A549 treated with RU486 at 1 μM for 4 hours (cell line): ENCODE results near the gene PTK6. TPM values are rescaled to one million over a fixed set of nuclear protein-coding genes. Genes with fewer than 3 reads are reported as not detected.

Experiments
- total RNA-seq: library from RNA; stranded (reverse); fragments of 200-300 nt; extraction: Qiagen RNA extraction; gene quantifications from 5 replicates; pipeline ENCODE4 v1.2.3, GENCODE V29; 2022; ENCODE audit warnings: low read depth

The PTK6 gene
- 1.8 to 3.3 TPM (median 2.4 TPM) in 5 replicates for total RNA-seq

GRCh38 chr20:63536997-63537524, at the start of gene PTK6:
PTK6 (minus strand) TSS chr20:63537376; CDS start chr20:63537314, 62 bp downstream.

GRCh38 chr20:63574156-63574828, 37.1 kb upstream of the PTK6 start, which contains the start of gene HELZ2:
HELZ2 (minus strand) TSS chr20:63574239; CDS start chr20:63572385, 1,854 bp downstream.

GRCh38 chr20:63553933-63554290, 16.7 kb upstream of the PTK6 start, which contains the start of gene FNDC11:
FNDC11 (plus strand) TSS chr20:63554159; CDS start chr20:63555664, 1,505 bp downstream.

DNA sequence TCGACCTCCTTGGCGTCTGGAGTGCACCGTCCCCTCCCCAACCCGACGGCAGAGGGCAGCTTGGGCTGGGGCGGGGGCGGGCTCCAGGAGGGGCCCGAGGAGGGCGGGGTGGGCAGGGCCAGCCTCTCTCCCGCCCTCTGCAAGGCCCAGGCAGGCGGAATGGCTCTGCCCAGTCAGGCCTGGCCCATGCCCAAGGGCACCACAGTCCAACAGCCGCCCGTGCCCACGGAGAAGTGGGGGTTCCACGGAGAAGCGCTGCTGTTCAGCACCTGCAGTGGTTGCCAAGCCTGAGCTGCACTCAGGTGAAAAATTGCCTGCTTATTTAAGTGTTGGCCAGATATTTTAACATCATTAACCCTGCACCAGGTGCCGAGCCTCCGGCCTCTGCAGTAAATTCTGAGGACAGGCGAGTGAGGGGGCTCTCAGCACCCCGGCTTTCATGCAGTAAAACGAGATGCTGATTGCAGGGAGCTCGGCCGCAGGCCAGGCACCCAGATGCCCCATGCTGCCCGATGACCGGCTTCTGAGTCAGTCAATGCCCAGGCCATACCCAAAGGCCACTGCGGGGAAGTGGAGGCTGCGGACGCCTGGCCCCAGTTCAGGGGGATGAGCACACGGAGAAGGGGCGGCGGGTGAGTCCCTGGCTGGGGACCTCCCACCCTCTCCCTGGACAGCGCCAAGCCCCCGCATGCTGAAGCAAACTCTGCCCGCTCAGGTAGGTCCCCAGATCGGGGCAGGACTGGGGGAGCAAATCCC, 10.7 kb upstream of the PTK6 start, which contains the start of gene SRMS:
TSS of gene SRMS (minus strand) at position 25 of the 756 bp plus-strand sequence. CDS start 286 bp downstream, outside the sequence.

GRCh38 chr20:63520504-63520933, 16.7 kb downstream of the PTK6 start, which contains the start of gene PPDPF:
PPDPF (plus strand) TSS chr20:63520765; CDS start chr20:63521309, 544 bp downstream.

GRCh38 chr20:63498960-63499337, 38.2 kb downstream of the PTK6 start, which contains the start of gene EEF1A2:
EEF1A2 (minus strand) TSS chr20:63499083; CDS start chr20:63497763, 1,320 bp downstream.

Other genes with a start within 250 kb of the PTK6 start
- gene COL20A1, start 244.2 kb downstream of the PTK6 start, total RNA-seq, result 0.69 to 1.8 TPM (median 0.79 TPM) in 5 replicates
- gene CHRNA4, start 176.0 kb downstream of the PTK6 start, total RNA-seq, result 0.15 to 0.37 TPM (median 0.22 TPM) in 5 replicates
- gene KCNQ2, start 64.7 kb downstream of the PTK6 start, total RNA-seq, result 0.49 to 1.3 TPM (median 0.60 TPM) in 5 replicates
- gene EEF1A2, start 38.3 kb downstream of the PTK6 start, total RNA-seq, result 134 to 157 TPM (median 155 TPM) in 5 replicates
- gene PPDPF, start 16.6 kb downstream of the PTK6 start, total RNA-seq, result 281 to 345 TPM (median 335 TPM) in 5 replicates
- not detected in 5 replicates for gene SRMS, start 10.4 kb upstream of the PTK6 start, total RNA-seq
- 0.18 to 0.29 TPM (median 0.22 TPM) in 4 of 5 replicates, not detected in the other for gene FNDC11, start 16.8 kb upstream of the PTK6 start, total RNA-seq
- gene HELZ2, start 36.9 kb upstream of the PTK6 start, total RNA-seq, result 6.6 to 10.8 TPM (median 9.3 TPM) in 5 replicates
- gene GMEB2, start 89.7 kb upstream of the PTK6 start, total RNA-seq, result 8.0 to 10.7 TPM (median 9.8 TPM) in 5 replicates
- gene STMN3, start 116.0 kb upstream of the PTK6 start, total RNA-seq, result 6.7 to 10.3 TPM (median 9.8 TPM) in 5 replicates
- 3.7 to 7.4 TPM (median 5.8 TPM) in 5 replicates for gene RTEL1, start 120.9 kb upstream of the PTK6 start, total RNA-seq
- 0.46 to 1.2 TPM (median 0.60 TPM) in 5 replicates for gene TNFRSF6B, start 159.3 kb upstream of the PTK6 start, total RNA-seq
- 26.6 to 39.0 TPM (median 32.9 TPM) in 5 replicates for gene ARFRP1, start 170.6 kb upstream of the PTK6 start, total RNA-seq
- gene ZGPAT, start 170.7 kb upstream of the PTK6 start, total RNA-seq, result 18.7 to 27.3 TPM (median 26.3 TPM) in 5 replicates
- gene LIME1, start 199.3 kb upstream of the PTK6 start, total RNA-seq, result 3.3 to 10.2 TPM (median 8.5 TPM) in 5 replicates
- 57.0 to 107 TPM (median 91.7 TPM) in 5 replicates for gene SLC2A4RG, start 202.4 kb upstream of the PTK6 start, total RNA-seq